Measurements from ENCODE around the gene CACNG5.
"Not testable (repeated sequence)": the region's sequence is repeated elsewhere in the genome, so short reads cannot be mapped to it uniquely, and the experiment has no call there.

CACNG5 gene

GRCh38 chr17:66849851-66850580 is 15.1 kb downstream of the CACNG5 start:
- DNase-seq = no peak

GRCh38 chr17:66850692-66851091 is 15.8 kb downstream of the CACNG5 start:
- DNase-seq = no peak

- no peak for DNase-seq
These were observed 20.3 kb downstream of the CACNG5 start for GRCh38 chr17:66855204-66855603.

GRCh38 chr17:66858226-66859083 is 23.5 kb downstream of the CACNG5 start:
- no peak for DNase-seq

GRCh38 chr17:66859353-66859752 is 24.4 kb downstream of the CACNG5 start:
- DNase-seq = no peak

GRCh38 chr17:66860204-66860603 is 25.3 kb downstream of the CACNG5 start:
- DNase-seq = no peak

- no peak for DNase-seq
These were observed 28.9 kb downstream of the CACNG5 start for GRCh38 chr17:66863820-66864219.

GRCh38 chr17:66865151-66865550 is 30.2 kb downstream of the CACNG5 start:
- DNase-seq = no peak

GRCh38 chr17:66873962-66874361 is 39.0 kb downstream of the CACNG5 start:
- DNase-seq = no peak

- DNase-seq = no peak
These were observed 50.0 kb downstream of the CACNG5 start for GRCh38 chr17:66884931-66885330.

GRCh38 chr17:66885417-66885816 is 50.5 kb downstream of the CACNG5 start:
- DNase-seq = peak; percentile 35

GRCh38 chr17:66889480-66890230 is 54.7 kb downstream of the CACNG5 start:
- DNase-seq = no peak

- DNase-seq = no peak
These were observed 57.3 kb downstream of the CACNG5 start for GRCh38 chr17:66892246-66892645.

GRCh38 chr17:66893382-66893781 is 58.5 kb downstream of the CACNG5 start:
- no peak for DNase-seq

GRCh38 chr17:66893863-66894262 is 58.9 kb downstream of the CACNG5 start:
- DNase-seq = no peak

- no peak for DNase-seq
These were observed 62.2 kb downstream of the CACNG5 start for GRCh38 chr17:66897141-66897540.

- DNase-seq = no peak
These were observed 63.6 kb downstream of the CACNG5 start for GRCh38 chr17:66898536-66898935.

- DNase-seq = no peak
These were observed 65.5 kb downstream of the CACNG5 start for GRCh38 chr17:66900126-66901010.

GRCh38 chr17:66903296-66903695 is 68.4 kb downstream of the CACNG5 start:
- DNase-seq = not testable (repeated sequence)

- no peak for DNase-seq
These were observed 68.9 kb downstream of the CACNG5 start for GRCh38 chr17:66903781-66904180.

- peak; percentile 83 for DNase-seq
These were observed 70.1 kb downstream of the CACNG5 start for GRCh38 chr17:66904760-66905624.

Data from NCI-H446 treated with DMSO at 0.1 percent for 48 hours (cell line).